SK-MEL-5 (cell line): ENCODE measurements around the gene SWAP70. TPM values are rescaled to one million over a fixed set of nuclear protein-coding genes. Genes with fewer than 3 reads are reported as not detected.

Experiments
- DNase-seq: peaks from one replicate; pipeline ENCODE4 v3.0.0-alpha.2; 2016; ENCODE audit warnings: low read depth, low spot score
- in situ Hi-C: cut with HindIII; loops from 2 replicates; pipeline ENCODE4 v1.10.0; 2016; ENCODE audit warnings: low sequenced_read_pairs, high pct_unique_total_duplicates, low pct_unique_long_range_greater_than_20kb
- total RNA-seq: library from RNA; depleted of rRNA; stranded (reverse); fragments of >200 nt; shearing (Covaris generic); gene quantifications from 2 replicates; pipeline ENCODE4 v1.2.3, GENCODE V29; 2014

The SWAP70 gene
- total RNA-seq, 1 experiment from 2014 or later, result 149 TPM

DNA sequence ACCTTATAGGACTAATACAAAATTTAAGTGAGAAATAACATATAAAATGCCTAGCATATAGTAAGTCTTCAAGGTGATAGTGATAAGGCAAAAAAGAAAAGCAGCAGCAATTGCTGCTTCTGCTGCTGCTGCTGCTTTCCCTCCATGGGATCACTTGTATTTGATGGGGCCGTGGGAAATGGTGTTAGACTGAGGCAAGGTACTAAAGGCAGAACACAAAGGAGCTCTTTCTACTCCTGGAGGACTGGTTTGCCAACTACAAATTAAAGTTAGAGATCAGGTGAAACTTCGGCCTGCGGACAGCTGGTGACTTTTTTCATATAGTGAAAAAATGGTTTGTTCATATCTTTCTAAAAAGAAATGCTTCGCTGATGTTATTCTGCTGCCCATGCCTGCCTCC is 46.3 kb downstream of the SWAP70 start:
- no peak for DNase-seq
- in situ Hi-C loops, result no loop called here

DNA sequence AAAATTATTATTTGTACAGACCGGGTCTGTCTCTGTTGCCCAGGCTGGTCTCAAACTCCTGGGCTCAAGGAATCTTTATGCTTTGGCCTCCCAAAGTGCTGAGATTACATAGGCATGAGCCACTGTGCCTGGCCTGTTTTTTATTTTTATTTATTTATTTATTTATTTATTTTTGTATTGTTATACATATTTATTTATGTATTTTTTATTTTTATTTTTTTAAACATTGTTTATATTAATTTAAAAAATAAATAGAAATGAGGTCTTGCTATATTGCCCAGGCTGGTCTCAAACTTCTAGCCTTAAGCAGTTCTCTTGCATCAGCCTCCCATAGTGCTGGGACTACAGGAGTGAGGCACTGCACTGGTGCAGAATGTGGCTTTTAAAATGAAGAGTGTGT is 47.0 kb downstream of the SWAP70 start:
- DNase-seq, result no peak
- in situ Hi-C loops, result no loop called here

DNA sequence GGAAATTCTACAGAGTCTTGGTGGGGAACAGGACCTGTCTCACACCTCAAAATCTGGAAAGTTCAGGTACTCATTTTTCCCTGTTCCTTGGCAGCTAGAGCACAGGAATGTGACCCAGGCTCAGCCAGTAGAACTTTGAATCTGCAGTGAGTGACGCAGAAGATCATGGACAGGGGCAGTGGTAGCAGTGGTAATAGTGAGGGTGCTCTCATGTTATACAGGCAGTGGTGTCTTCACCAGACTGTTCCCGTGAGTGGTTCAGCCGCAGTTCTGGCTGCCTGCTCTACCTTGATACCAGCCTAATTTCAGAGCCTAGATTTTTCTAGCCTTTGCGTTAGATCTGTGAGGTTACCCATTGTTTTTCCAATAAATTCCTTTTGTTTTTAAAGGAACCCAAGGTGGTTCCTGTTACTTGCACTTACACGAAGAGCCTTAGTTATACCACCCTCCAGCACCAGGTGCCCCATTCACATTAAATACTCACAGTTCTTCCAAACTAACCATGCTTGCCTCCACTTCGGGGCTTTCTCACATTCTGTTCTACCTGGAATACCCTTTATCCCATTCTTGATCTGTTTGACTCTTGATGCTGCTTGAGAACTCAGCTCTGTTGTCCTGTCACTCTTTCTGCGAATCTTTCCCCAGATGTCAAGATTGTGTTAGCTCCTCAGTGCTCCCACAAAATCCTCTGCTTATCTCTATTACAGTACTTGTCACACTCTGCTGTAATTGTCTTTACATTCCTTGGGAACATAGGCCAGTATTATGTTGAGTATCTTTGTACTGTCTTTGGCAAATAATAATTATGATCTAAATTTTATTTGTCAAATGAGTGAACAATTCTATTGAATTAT is 47.8 kb downstream of the SWAP70 start:
- DNase-seq, result no peak
- in situ Hi-C loops, result no loop called here

DNA sequence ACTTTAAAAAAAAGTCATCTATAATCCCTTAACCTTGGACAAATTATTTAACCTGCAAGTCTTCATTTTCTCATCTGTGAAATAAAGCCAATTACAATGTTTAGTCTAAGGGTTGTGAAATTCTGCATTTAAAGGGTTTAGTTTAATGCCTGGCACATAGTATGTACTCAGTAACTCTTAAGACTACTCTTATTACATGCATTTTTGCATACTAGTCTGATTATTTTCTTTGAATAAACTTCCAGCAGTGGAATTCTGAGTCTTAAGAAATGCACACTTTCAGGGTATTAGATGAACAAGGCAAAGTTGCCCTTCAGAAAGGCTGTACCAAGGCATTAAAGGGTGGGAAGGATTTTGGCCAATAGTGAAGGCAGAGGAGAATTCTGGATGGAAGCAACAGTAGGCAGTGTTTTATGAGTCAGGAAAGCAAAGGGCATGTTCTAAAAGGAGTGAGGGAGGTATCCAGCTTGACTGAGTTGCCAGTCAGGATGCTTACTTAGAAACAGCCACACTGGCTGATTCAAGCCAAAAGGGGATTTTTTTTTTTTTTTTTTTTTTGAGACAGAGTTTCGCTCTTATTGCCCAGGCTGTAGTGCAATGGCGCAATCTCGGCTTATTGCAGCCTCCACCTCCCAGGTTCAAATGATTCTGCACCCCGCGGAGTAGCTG is 50.5 kb downstream of the SWAP70 start:
- in situ Hi-C loops, result no loop called here
- DNase-seq, result no peak

DNA sequence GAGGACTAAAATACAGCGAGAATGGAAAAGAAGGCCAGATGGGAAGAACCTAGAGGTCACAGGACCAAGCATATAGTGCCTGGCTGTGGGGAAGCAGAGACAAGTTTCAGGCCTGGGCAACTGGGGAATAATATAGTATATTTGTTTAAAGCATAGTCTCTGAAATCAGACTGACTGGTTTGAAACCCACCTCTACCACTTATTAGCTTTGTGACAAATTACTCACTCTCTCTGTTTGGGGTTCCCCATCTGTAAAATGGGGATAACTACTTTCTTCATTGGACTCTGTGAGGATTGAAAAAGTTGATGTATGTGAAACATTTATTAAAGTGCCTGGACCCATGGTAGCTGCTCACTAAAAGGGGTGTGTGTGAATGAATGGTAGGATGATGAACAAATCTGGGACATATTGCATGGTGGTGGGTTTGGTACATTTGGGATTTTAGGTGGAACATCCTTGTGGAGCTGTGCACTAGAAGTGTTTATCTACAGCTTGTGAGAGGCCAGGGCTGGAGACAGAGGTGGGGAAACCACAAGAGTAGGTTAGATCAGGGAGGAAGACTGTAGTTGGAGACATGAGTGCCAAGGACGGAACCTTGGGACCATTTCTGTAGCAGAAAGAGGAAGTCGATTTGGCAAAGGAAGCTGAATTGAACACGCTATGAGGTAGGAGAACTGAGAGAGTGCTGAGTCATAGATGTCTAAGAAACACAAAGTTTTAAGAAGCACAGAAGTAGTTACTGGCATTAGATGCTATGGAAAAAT is 52.6 kb downstream of the SWAP70 start:
- in situ Hi-C loops, result no loop called here
- no peak for DNase-seq

DNA sequence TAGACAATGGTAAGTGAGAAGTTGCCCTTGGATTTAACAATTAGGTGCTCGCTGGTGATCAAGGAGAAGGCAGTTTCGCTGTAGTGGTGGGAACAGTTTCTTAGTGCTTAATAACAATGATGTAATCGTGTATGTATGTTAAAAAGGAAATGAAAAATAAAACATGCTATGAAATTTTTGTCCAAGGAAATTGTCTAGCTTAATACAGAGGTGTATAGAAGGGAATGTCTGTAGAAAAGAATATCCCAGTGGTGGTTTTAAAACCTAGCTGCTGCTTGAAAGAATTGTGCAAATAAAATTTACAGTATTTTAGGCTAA is 53.1 kb downstream of the SWAP70 start:
- in situ Hi-C loops, result no loop called here
- DNase-seq, result no peak

DNA sequence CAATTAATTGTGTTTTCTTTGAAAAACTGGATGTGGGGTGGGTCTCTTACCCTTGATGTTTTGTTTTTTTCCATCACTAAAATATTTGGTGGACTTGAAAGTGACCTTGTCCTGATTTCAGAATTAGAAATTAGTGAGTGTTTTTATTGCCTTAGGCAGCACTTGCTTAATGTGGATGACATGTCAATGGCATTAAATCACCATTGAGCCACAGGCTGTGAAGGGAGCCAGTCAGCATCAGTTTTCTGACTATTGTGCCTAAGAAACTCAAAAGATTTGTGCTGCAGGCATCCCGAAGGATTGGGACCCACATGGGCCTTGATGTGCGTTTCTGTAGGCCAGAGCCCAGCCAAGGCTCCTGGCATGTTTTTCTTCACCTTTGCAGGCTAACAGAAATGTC is 53.8 kb downstream of the SWAP70 start:
- DNase-seq, result no peak

DNA sequence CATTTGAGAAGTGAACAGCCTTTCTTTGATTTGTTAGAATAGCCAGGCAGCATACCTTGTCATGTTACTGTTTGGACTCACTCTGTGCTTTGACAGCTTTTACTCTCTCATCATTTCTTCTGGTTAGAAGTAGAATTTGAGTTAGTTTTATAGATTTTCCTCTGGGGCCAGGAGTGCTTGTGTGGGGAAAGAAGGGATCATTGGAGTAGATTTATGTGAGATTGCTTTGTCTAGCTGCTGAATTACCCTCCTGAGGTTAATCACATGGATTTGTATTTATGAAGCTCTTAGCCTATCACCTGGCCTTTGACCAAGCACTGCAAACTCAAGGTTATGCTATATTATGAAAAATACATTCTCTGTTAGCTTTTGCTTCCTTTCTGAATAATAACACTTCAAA is 54.3 kb downstream of the SWAP70 start:
- in situ Hi-C loops, result no loop called here

More for the DNA sequence above, 53.8 kb downstream of the SWAP70 start:
- in situ Hi-C loops, result no loop called here

DNA sequence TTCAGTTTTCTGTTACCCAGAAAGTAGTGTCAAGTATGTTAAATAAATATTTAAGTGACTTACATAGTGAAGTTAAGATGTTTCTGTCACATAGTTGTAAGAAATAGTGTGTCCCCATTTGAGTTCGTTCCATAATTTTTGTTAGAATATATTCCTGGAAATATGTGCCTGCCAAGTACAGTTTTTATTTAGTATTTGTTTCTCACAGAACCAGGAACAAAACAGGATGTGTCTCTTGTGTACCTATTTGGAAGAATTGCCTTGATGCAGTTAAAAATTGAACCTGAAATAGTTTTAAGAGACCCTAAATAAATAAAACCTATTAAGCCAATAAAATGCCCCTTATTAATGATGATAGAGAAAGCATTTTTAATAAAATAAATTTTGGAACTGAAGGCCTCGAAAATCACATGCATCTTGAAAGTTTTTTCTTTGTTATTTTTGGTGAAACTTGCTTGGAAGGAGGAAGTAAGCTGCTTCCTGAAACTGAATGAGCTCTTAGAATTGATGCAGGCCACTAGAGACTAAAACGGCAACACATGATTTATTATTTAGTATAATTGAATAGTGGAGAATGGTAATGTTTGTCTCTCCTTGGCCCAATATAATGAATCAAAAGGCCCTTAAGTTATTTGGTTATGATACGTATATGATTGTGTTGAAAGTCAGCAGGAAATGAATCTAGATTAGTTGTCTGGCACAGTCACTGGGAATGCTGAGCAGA is 55.9 kb downstream of the SWAP70 start:
- in situ Hi-C loops, result no loop called here
- DNase-seq, result peak; percentile 96

More for the DNA sequence above, 54.3 kb downstream of the SWAP70 start:
- peak; percentile 88 for DNase-seq

DNA sequence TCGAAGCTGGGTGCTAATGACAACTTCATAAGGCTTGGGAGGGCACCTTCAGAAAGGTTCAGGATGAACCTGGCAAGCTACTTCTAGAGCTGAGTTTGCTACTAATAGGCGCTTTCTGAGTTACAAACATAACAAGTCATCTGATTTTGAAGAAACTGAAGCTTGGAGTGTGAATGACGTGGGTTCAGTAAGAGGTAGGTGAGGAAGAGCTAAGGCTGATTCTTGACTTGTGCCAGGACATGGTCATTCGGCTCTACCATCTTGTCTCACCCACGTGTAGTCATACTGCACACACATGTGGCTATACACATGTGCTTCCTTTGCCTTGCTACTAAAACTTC is 56.4 kb downstream of the SWAP70 start:
- in situ Hi-C loops, result no loop called here
- DNase-seq, result no peak

DNA sequence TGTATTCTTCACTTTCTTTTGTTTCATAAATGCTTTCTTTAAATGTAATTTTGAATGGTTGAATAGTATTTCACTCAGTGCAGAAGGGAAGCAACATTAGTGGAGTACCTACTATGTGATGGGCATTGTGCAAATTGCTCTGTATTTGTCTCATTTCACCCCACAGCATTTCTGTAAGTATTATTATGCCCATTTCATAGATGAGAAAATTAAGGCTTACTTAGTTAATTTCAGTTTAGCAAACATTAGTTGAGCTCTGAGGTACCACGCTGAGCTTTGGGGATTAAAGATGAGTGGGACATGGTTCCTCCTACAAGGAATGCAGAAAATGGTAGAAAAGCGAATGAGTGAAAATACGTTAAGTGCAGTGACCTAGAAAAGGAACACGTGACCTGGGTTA is 58.1 kb downstream of the SWAP70 start:
- in situ Hi-C loops, result no loop called here
- no peak for DNase-seq

DNA sequence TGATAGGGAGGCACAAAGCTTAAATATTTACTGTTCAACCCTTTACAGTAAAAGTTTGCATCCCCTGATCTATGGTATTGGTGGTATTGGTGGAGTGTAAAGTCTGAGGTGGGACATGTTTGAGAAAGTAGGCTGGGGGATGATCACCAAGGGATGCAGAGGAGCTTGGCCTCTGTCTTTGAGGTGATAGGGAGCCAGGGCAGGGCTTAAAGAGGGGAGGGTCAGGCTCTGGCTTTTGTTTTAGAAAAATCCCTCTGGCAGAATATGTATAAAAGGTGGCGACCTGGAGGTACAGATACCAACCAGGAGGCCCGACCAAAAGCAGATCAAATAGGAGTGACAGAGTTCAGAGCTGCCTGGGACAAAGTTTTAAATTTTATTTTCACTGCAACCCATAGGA is 59.0 kb downstream of the SWAP70 start:
- in situ Hi-C loops, result no loop called here

DNA sequence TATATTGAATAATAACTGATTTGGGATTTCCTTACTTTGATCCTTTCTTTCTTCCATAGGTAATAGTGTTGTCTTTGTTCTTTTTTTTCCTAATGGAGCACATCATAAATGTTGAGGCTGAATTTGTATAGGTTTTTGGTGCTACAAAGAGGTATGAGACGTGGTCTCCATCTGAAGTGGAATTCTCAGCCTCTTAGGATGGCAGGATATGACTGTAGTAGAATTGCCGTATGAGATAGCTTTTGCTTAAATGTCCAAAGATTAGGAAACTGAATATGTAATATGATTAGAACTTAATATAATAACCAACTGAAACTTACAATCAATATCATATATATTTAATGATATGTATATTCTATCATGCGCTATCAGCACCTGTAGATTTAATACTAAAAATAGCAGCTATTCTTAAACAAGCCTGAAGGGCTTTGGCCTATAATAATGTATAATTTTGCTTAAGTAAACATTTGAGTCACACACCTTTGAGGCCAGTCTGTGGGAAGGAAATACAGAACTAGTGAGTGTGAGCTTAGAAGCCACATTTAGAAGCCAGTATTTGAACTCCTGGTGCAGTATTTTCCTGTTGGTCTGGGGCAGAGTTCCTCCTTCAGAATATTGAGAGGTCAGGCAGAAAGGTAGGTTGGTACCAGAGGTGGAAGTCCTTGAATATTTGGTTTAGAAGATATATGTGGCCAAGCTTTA is 62.6 kb downstream of the SWAP70 start:
- no peak for DNase-seq
- in situ Hi-C loops, result no loop called here

More for the DNA sequence above, 59.0 kb downstream of the SWAP70 start:
- no peak for DNase-seq

DNA sequence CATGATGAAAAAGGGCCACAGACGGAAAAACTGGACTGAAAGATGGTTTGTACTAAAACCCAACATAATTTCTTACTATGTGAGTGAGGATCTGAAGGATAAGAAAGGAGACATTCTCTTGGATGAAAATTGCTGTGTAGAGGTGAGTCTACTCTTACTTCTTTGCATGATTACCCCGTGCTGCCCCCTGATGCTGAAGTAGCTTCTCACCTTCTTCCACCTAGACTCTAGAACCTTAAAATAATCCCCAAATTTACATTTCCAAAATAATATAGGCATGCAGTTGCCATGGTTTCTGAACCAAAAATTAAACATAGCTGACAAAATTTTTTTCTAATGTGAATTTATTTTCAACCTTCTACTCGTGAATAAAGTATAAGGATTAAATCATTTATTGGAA is 64.2 kb downstream of the SWAP70 start:
- in situ Hi-C loops, result no loop called here
- DNase-seq, result no peak

DNA sequence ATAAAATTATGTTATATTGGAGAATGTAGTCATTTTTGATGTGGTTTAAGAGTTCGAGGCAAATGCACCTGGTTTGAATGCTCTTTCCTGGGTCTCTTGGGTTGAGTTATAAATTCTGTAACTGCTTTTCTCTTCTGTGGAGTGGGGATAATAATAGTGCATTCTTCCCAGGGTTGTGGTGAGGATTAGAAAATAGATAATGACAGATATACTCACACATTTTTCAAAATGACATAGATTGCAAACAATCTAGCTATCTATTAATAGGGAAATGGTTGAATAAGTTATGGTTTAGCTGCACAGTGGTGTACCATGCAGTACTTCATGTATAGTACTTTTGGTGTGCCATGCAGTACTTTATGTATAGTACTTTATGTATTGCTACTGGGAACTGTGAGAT is 67.4 kb downstream of the SWAP70 start:
- DNase-seq, result no peak
- in situ Hi-C loops, result no loop called here

DNA sequence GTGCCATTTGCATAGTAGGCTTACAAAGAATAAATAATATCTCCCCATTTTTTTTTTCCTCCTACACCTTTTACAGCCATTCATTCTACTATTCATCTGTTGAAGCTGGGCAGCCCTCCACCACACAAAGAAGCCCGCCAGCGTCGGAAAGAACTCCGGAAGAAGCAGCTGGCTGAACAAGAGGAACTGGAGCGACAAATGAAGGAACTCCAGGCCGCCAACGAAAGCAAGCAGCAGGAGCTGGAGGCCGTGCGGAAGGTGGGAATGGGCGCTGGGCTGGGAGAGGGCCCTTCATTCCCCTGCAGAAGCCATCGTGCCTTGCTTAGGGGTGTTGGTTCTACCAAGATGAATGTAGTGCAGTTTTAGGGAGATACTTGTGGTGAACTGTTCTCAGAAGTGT is 68.6 kb downstream of the SWAP70 start:
- in situ Hi-C loops, result no loop called here

DNA sequence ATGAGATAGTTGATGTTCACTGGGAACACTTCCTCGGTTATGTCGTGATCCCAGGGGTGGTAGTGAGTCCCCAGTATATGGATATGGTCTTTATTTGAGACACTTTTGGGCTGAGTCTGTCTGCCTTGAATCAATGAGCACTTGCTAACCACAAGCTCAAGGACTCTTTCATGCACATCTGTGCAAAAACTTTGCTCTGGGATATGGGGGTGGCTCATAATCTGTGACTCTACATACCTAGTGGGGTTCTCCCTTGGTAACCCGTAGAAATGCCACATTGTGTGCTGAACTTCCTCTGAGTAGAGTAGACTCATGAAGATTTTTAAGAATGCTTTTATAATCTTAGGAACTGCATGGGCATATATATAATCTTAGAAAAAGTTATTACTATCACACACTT is 69.3 kb downstream of the SWAP70 start:
- no peak for DNase-seq
- in situ Hi-C loops, result no loop called here

More for the DNA sequence above, 68.6 kb downstream of the SWAP70 start:
- DNase-seq, result no peak
